ENCODE data around the gene MEGF6. TPM values are rescaled to one million over a fixed set of nuclear protein-coding genes. Genes with fewer than 3 reads are reported as not detected.

The MEGF6 gene
- polyA plus RNA-seq, 4 donors: 6.3 to 19.0 (median 15.1) TPM

GRCh38 chr1:3465091-3465934, 146.0 kb downstream of the MEGF6 start:
- no peak for DNase-seq (ENCODE audit: low read depth in 4 of 4, low spot score in 2 of 4)

- no peak for DNase-seq (ENCODE audit: low read depth in 4 of 4, low spot score in 2 of 4)
These were observed 146.7 kb downstream of the MEGF6 start for GRCh38 chr1:3464649-3465025.

- DNase-seq (ENCODE audit: low read depth in 4 of 4, low spot score in 2 of 4): no peak
These were observed 147.2 kb downstream of the MEGF6 start for GRCh38 chr1:3463891-3464648.

- no peak for DNase-seq (ENCODE audit: low read depth in 4 of 4, low spot score in 2 of 4)
These were observed 147.9 kb downstream of the MEGF6 start for GRCh38 chr1:3463408-3463863.

GRCh38 chr1:3463013-3463385, 148.3 kb downstream of the MEGF6 start:
- no peak for DNase-seq (ENCODE audit: low read depth in 4 of 4, low spot score in 2 of 4)

- no peak for DNase-seq (ENCODE audit: low read depth in 4 of 4, low spot score in 2 of 4)
These were observed 148.8 kb downstream of the MEGF6 start for GRCh38 chr1:3462356-3463012.

- DNase-seq (ENCODE audit: low read depth in 4 of 4, low spot score in 2 of 4): no peak
These were observed 149.4 kb downstream of the MEGF6 start for GRCh38 chr1:3461934-3462275.

GRCh38 chr1:3461238-3461933, 149.9 kb downstream of the MEGF6 start:
- DNase-seq (ENCODE audit: low read depth in 4 of 4, low spot score in 2 of 4): no peak

GRCh38 chr1:3460672-3461131, 150.6 kb downstream of the MEGF6 start:
- peak in 1 of 4 donors; percentile 34 for DNase-seq (ENCODE audit: low read depth in 4 of 4, low spot score in 2 of 4)

GRCh38 chr1:3459940-3460671, 151.2 kb downstream of the MEGF6 start:
- no peak for DNase-seq (ENCODE audit: low read depth in 4 of 4, low spot score in 2 of 4)

- DNase-seq (ENCODE audit: low read depth in 4 of 4, low spot score in 2 of 4): no peak
These were observed 152.0 kb downstream of the MEGF6 start for GRCh38 chr1:3459051-3459908.

- no peak for DNase-seq (ENCODE audit: low read depth in 4 of 4, low spot score in 2 of 4)
These were observed 153.1 kb downstream of the MEGF6 start for GRCh38 chr1:3457910-3458883.

GRCh38 chr1:3456964-3457909, 154.1 kb downstream of the MEGF6 start:
- DNase-seq (ENCODE audit: low read depth in 4 of 4, low spot score in 2 of 4): no peak

GRCh38 chr1:3456449-3456963, 154.8 kb downstream of the MEGF6 start:
- DNase-seq (ENCODE audit: low read depth in 4 of 4, low spot score in 2 of 4): no peak

- no peak for DNase-seq (ENCODE audit: low read depth in 4 of 4, low spot score in 2 of 4)
These were observed 155.4 kb downstream of the MEGF6 start for GRCh38 chr1:3455670-3456448.

Data from left renal cortex interstitium (tissue), 4 donors.